Panc1 (cell line): ENCODE data around the gene ADCYAP1R1. TPM values are rescaled to one million over a fixed set of nuclear protein-coding genes. Genes with fewer than 3 reads are reported as not detected.

Experiments used
- ATAC-seq: fragments of 200-7000 bp; cut with Tn5 transposase; 2 replicates; pipeline ENCODE4 v1.9.1; 2020; ENCODE audit warnings: mild to moderate bottlenecking, moderate library complexity
- BruUV-seq: library from RNA; stranded (reverse); fragments of 400-500 nt; replicated peaks from 2 replicates; lab custom pipeline; 2021; lab: Mats Ljungman, UMichigan
- CTCF ChIA-PET: fragments of 300-600 bp; sonication (Branson Sonifier 250); formaldehyde crosslinking; loops from one replicate; lab custom pipeline; 2022; ENCODE audit warnings: antibody characterized with exemption; lab: Charles Lee
- POLR2A ChIA-PET: fragments of 300-600 bp; sonication (Branson Sonifier 250); formaldehyde crosslinking; loops from one replicate; lab custom pipeline; 2022; ENCODE audit warnings: antibody characterized with exemption; lab: Charles Lee
- DNase-seq: peaks from one replicate; pipeline ENCODE4 v3.0.0-alpha.2; 2010; ENCODE audit warnings: low read depth, low spot score
- H3K27ac ChIP-seq: 2 replicates; pipeline ENCODE4 v1.5.1; 2011; ENCODE audit warnings: mild to moderate bottlenecking, low read length, inconsistent platforms
- H3K27me3 ChIP-seq: fragments of 200-500 bp; sonication (Bioruptor generic); 2 replicates; pipeline ENCODE4 v1.6.0; 2014; ENCODE audit warnings: low read length, inconsistent platforms; ENCODE audit not compliant: control insufficient read depth, insufficient read depth
- H3K36me3 ChIP-seq: fragments of 200-500 bp; sonication (Bioruptor generic); 2 replicates; pipeline ENCODE4 v1.5.1; 2014; ENCODE audit warnings: inconsistent platforms, mild to moderate bottlenecking, low read length, moderate library complexity; ENCODE audit not compliant: control insufficient read depth, insufficient read depth
- H3K4me1 ChIP-seq: 2 replicates; pipeline ENCODE4 v1.5.1; 2011; ENCODE audit warnings: inconsistent platforms, mild to moderate bottlenecking, low read length, moderate library complexity; ENCODE audit not compliant: control insufficient read depth, insufficient read depth
- H3K4me3 ChIP-seq, 2 experiments: 2 replicates each; pipeline ENCODE4 v1.5.1; 2011 to 2012; ENCODE audit warnings: low read depth in 2 of 2, low read length in 2 of 2, mild to moderate bottlenecking in 2 of 2, inconsistent platforms in 1 of 2, moderate library complexity in 1 of 2
- H3K9me3 ChIP-seq: fragments of 200-500 bp; sonication (Bioruptor generic); 2 replicates; pipeline ENCODE4 v1.5.1; 2014; ENCODE audit warnings: low read depth, mild to moderate bottlenecking, inconsistent platforms, low read length, moderate library complexity; ENCODE audit not compliant: control insufficient read depth, insufficient read depth
- CTCF ChIP-seq: fragments of 450-650 bp; IDR thresholded peaks from 2 replicates; pipeline ENCODE4 v1.5.1; 2017; ENCODE audit warnings: mild to moderate bottlenecking
- POLR2AphosphoS5 ChIP-seq: IDR thresholded peaks from 2 replicates; pipeline ENCODE4 v1.6.1; 2012; ENCODE audit warnings: mild to moderate bottlenecking, low read depth, low read length, moderate library complexity
- REST ChIP-seq, 2 experiments: IDR thresholded peaks; 2 replicates each; pipeline ENCODE4 v1.6.1; 2011 to 2012; ENCODE audit warnings: low read depth in 2 of 2, control low read depth in 1 of 2, low read length in 1 of 2, mild to moderate bottlenecking in 1 of 2, moderate library complexity in 1 of 2; ENCODE audit not compliant: insufficient read depth in 1 of 2
- SIN3A ChIP-seq: IDR thresholded peaks from 2 replicates; pipeline ENCODE4 v1.6.1; 2012; ENCODE audit warnings: low read depth, mild to moderate bottlenecking, low read length, moderate library complexity, borderline replicate concordance; ENCODE audit not compliant: insufficient read depth
- TCF7L2 ChIP-seq: IDR thresholded peaks from 2 replicates; pipeline ENCODE4 v1.6.1; 2011; ENCODE audit warnings: mild to moderate bottlenecking, low read depth, low read length, inconsistent platforms
- in situ Hi-C: cut with HindIII; loops from 2 replicates; pipeline ENCODE4 v1.10.0; 2016; ENCODE audit warnings: low sequenced_read_pairs, low pct_unique_long_range_greater_than_20kb
- intact Hi-C: fragments of 100-400 bp; cut with micrococcal nuclease; formaldehyde crosslinking; loops from one replicate; pipeline ENCODE4 v1.10.0; 2022; ENCODE audit not compliant: unreplicated experiment
- total RNA-seq: library from RNA; stranded (reverse); gene quantifications from one replicate; pipeline ENCODE4 v1.2.1, GENCODE V29; 2021; ENCODE audit not compliant: unreplicated experiment

ADCYAP1R1 gene
- total RNA-seq, 1 experiment from 2014 or later: not detected

GRCh38 chr7:31110331-31111108 lies 58.4 kb downstream of the ADCYAP1R1 start:
- POLR2A ChIA-PET: no interaction called here
- Histone ChIP-seq H3K36me3 (no peaks in the 10 kb centered on the region), H3K4me1 (no peaks in the 10 kb centered on the region), H3K4me3 (no peak overlapping the region), H3K27ac (no peak overlapping the region), H3K9me3 (no peaks in the 10 kb centered on the region), H3K27me3 (peaks cover 6% of the 10 kb centered on the region; the same call in 1 of the 2 replicates)
- TF ChIP-seq CTCF (no peak), TCF7L2 (no peak), POLR2AphosphoS5 (no peak), REST (IDR thresholded peaks at IDR 0.05; ENCODE audit: insufficient read depth in 1 of 2, low read depth in 2 of 2, low read length in 1 of 2) (no peak), SIN3A (no peak)
- in situ Hi-C loops: no loop called here
- DNase-seq: no peak
- CTCF ChIA-PET: no interaction called here
- no peak for ATAC-seq
- BruUV-seq: no TSS peak
- intact Hi-C loops: no loop called here

- Histone ChIP-seq H3K27me3 (peaks cover 10% of the 10 kb centered on the region; the same call in 1 of the 2 replicates), H3K27ac (no peak overlapping the region), H3K36me3 (no peaks in the 10 kb centered on the region), H3K4me1 (no peaks in the 10 kb centered on the region), H3K9me3 (no peaks in the 10 kb centered on the region), H3K4me3 (no peak overlapping the region)
- DNase-seq (no peak), ATAC-seq (no peak)
- BruUV-seq: no TSS peak
- POLR2A ChIA-PET: no interaction called here
- intact Hi-C loops: no loop called here
- CTCF ChIA-PET: no interaction called here
- in situ Hi-C loops: no loop called here
- TF ChIP-seq SIN3A: no peak
- TF ChIP-seq POLR2AphosphoS5: no peak
- TF ChIP-seq TCF7L2: no peak
- TF ChIP-seq REST (IDR thresholded peaks at IDR 0.05; ENCODE audit: insufficient read depth in 1 of 2, low read depth in 2 of 2, low read length in 1 of 2): no peak
- TF ChIP-seq CTCF: no peak
These were observed 59.0 kb downstream of the ADCYAP1R1 start for GRCh38 chr7:31111109-31111451.
